T-helper 1 cell treated with Interleukin-12 subunit alpha and Interleukin-12 subunit beta and Interleukin-4 antibody, amounts not matched to agents 30 μg/mL and 1 μg/mL, for 36 hours (primary cell): Measurements from ENCODE around the gene MAZ.

Experiments used
- H3K27ac Mint-ChIP-seq: one replicate; pipeline ENCODE4 v1.8.0; 2021; ENCODE audit warnings: mild to moderate bottlenecking, mixed read lengths
- H3K27me3 Mint-ChIP-seq: one replicate; pipeline ENCODE4 v1.8.0; 2021; ENCODE audit warnings: low read depth, mixed read lengths
- H3K36me3 Mint-ChIP-seq: one replicate; pipeline ENCODE4 v1.8.0; 2021; ENCODE audit warnings: low read depth, mixed read lengths
- H3K4me1 Mint-ChIP-seq: one replicate; pipeline ENCODE4 v1.8.0; 2021; ENCODE audit warnings: low read depth, mixed read lengths
- H3K4me3 Mint-ChIP-seq: one replicate; pipeline ENCODE4 v1.8.0; 2021; ENCODE audit warnings: mild to moderate bottlenecking, moderate library complexity, mixed read lengths
- H3K9me3 Mint-ChIP-seq: one replicate; pipeline ENCODE4 v1.8.0; 2021; ENCODE audit warnings: mixed read lengths

MAZ gene

GRCh38 chr16:29841631-29842030 lies 35.3 kb downstream of the MAZ start:
- H3K27me3 Mint-ChIP-seq: no peaks in the 10 kb centered on the region
- H3K27ac Mint-ChIP-seq: no peak overlapping the region
- H3K4me1 Mint-ChIP-seq: no peaks in the 10 kb centered on the region
- no peak overlapping the region for H3K4me3 Mint-ChIP-seq
- peaks cover 35% of the 10 kb centered on the region for H3K36me3 Mint-ChIP-seq
- no peaks in the 10 kb centered on the region for H3K9me3 Mint-ChIP-seq

GRCh38 chr16:29842732-29843346 lies 36.5 kb downstream of the MAZ start:
- H3K36me3 Mint-ChIP-seq: peaks cover 30% of the 10 kb centered on the region
- H3K27me3 Mint-ChIP-seq: no peaks in the 10 kb centered on the region
- H3K27ac Mint-ChIP-seq: no peak overlapping the region
- H3K9me3 Mint-ChIP-seq: no peaks in the 10 kb centered on the region
- no peaks in the 10 kb centered on the region for H3K4me1 Mint-ChIP-seq
- no peak overlapping the region for H3K4me3 Mint-ChIP-seq

DNA sequence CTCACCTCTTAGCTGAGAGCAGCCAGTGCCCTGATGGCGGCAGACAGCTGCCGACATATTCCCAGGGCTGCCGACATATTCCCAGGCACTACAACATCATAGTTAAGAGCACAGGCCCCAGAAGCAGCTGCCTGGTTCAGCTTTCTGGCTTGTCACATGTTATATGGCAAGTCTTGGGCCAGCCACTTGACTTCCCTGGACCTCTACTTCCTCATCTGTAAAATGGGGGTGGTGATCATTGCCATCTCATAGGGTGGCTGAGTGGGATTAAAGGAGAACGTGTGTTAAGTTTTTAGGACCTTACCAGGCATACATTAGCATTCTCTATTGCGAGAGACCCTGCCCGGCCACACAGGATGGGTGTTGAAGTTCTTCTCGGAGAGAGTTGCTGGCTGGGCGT lies 37.6 kb downstream of the MAZ start:
- Mint-ChIP-seq H3K27me3 (no peaks in the 10 kb centered on the region), H3K4me1 (peaks cover 2% of the 10 kb centered on the region), H3K9me3 (no peaks in the 10 kb centered on the region), H3K4me3 (no peak overlapping the region), H3K36me3 (peaks cover 36% of the 10 kb centered on the region), H3K27ac (no peak overlapping the region)

DNA sequence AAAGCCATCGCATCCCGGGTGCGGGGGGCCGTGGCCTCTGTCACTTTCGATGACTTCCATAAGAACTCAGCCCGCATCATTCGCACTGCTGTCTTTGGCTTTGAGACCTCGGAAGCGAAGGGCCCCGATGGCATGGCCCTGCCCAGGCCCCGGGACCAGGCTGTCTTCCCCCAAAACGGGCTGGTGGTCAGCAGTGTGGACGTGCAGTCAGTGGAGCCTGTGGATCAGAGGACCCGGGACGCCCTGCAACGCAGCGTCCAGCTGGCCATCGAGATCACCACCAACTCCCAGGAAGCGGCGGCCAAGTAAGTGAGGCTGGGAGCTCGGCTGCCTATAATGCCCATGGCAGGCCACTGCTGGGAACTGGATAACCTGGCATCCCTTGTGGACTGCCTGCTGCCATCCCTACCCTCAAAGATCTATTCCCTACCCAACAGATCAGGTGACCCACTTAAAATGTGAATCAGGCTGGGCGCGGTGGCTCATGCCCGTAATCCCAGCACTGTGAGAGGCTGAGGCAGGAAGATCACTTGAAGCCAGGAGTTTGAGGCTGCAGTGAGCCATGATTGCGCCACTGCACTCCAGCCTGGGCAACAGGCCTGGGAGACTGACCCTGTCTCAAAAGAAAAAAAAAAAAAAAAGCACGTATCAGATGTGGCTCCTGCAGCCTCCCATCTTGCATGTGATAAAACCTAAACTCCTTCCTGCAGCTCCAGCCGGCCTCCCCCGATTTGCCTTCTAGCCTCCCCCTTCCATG lies 38.4 kb downstream of the MAZ start:
- Mint-ChIP-seq H3K9me3 (no peaks in the 10 kb centered on the region), H3K4me1 (peaks cover 2% of the 10 kb centered on the region), H3K4me3 (no peak overlapping the region), H3K27me3 (no peaks in the 10 kb centered on the region), H3K36me3 (peaks cover 32% of the 10 kb centered on the region), H3K27ac (no peak overlapping the region)

DNA sequence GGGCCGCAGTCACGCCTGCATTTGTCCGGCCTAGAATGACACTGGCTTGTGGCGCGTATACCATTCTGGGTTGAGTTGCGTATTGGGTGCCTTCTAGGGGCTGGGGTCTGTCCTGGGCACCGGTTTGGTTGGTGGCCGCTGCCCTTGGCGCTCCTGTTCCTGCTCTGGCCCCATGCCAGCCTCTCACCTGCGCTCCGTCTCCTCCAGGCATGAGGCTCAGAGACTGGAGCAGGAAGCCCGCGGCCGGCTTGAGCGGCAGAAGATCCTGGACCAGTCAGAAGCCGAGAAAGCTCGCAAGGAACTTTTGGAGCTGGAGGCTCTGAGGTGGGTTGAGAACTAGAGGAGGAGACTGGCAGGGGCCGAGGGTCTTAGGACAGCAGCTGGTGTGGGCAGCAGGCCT lies 39.3 kb downstream of the MAZ start:
- peaks cover 2% of the 10 kb centered on the region for H3K4me1 Mint-ChIP-seq
- no peak overlapping the region for H3K4me3 Mint-ChIP-seq
- H3K27ac Mint-ChIP-seq: no peak overlapping the region
- H3K9me3 Mint-ChIP-seq: no peaks in the 10 kb centered on the region
- peaks cover 33% of the 10 kb centered on the region for H3K36me3 Mint-ChIP-seq
- no peaks in the 10 kb centered on the region for H3K27me3 Mint-ChIP-seq

DNA sequence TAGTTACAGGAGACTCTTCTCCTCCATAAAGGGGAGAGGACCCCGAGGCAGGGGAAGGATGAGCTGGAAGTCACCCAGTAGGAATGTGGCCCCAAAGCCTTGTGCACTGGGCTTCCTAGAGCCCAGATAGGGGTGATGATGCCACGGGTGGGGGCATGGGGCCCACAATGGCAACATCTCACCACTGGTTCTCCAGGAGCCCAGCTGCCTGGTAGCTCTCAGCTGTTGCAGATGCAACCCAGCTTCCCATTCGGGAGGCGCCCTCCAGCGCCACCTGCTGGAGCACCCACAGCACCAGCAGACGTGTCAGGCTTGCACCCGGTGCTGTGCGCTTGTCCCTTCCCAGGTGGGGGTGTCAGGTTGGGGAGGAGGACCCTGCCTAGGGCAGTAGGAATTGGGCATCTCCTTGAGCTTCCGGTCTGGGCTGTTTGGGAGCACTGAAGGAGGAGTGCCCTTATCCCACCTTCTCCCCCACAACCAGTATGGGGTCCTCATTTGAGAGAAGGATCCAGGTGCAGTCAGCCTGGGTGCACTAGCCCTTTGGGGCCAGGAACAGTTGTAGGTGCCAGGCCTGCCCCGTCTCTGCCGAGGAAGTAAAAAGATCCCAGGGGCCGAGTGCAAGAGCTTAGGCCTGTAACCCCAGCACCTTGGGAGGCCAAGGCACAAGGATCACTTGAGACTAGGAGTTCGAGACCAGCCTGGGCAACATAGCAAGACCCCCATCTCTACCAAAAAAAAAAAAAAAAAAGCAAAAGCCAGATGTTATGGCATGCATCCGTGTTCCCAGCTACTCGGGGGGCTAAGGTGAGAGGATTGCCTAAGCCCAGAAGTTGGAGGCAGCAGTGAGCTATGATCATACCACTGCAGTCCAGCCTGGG lies 42.3 kb downstream of the MAZ start:
- Mint-ChIP-seq H3K27ac (peak overlapping the region; percentile 41), H3K36me3 (peaks cover 33% of the 10 kb centered on the region), H3K27me3 (no peaks in the 10 kb centered on the region), H3K4me3 (no peak overlapping the region), H3K4me1 (peaks cover 2% of the 10 kb centered on the region), H3K9me3 (no peaks in the 10 kb centered on the region)

GRCh38 chr16:29849505-29849904 lies 43.2 kb downstream of the MAZ start:
- Mint-ChIP-seq H3K9me3 (no peaks in the 10 kb centered on the region), H3K27me3 (no peaks in the 10 kb centered on the region), H3K27ac (no peak overlapping the region), H3K36me3 (peaks cover 30% of the 10 kb centered on the region), H3K4me3 (no peak overlapping the region), H3K4me1 (peaks cover 2% of the 10 kb centered on the region)

- peaks cover 23% of the 10 kb centered on the region for H3K36me3 Mint-ChIP-seq
- H3K27ac Mint-ChIP-seq: no peak overlapping the region
- H3K4me3 Mint-ChIP-seq: no peak overlapping the region
- H3K9me3 Mint-ChIP-seq: no peaks in the 10 kb centered on the region
- H3K4me1 Mint-ChIP-seq: peaks cover 4% of the 10 kb centered on the region
- H3K27me3 Mint-ChIP-seq: no peaks in the 10 kb centered on the region
Measured at GRCh38 chr16:29850998-29851397, 44.7 kb downstream of the MAZ start.

DNA sequence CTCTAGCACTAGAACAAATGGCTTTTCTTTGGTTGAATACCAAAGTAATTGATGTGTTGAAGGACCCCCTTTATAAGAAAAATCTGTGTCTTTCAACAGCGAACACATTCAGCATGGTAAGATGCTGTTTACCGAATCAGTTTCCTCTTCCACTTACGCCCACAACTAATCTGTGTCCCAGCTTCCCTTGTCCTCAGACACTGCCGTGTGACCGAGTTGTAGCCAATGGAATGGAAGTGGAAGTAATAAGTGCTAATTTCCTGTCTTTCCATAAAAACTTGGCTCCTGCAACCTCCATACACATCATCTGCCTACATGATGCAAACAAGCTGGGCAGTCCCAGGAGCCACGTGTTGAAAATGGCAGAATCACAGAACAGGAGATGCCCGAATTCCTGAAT lies 46.3 kb downstream of the MAZ start:
- Mint-ChIP-seq H3K36me3 (peaks cover 19% of the 10 kb centered on the region), H3K4me1 (peaks cover 4% of the 10 kb centered on the region), H3K4me3 (no peak overlapping the region), H3K9me3 (no peaks in the 10 kb centered on the region), H3K27me3 (no peaks in the 10 kb centered on the region), H3K27ac (no peak overlapping the region)

- Mint-ChIP-seq H3K27me3 (no peaks in the 10 kb centered on the region), H3K27ac (no peak overlapping the region), H3K4me1 (peaks cover 2% of the 10 kb centered on the region), H3K9me3 (no peaks in the 10 kb centered on the region), H3K4me3 (no peak overlapping the region), H3K36me3 (peaks cover 17% of the 10 kb centered on the region)
Measured at GRCh38 chr16:29854520-29855100, 48.3 kb downstream of the MAZ start.

GRCh38 chr16:29857133-29857760 lies 50.9 kb downstream of the MAZ start:
- no peak overlapping the region for H3K4me3 Mint-ChIP-seq
- no peaks in the 10 kb centered on the region for H3K27me3 Mint-ChIP-seq
- H3K36me3 Mint-ChIP-seq: peaks cover 19% of the 10 kb centered on the region
- peaks cover 8% of the 10 kb centered on the region for H3K4me1 Mint-ChIP-seq
- H3K27ac Mint-ChIP-seq: no peak overlapping the region
- H3K9me3 Mint-ChIP-seq: no peaks in the 10 kb centered on the region

DNA sequence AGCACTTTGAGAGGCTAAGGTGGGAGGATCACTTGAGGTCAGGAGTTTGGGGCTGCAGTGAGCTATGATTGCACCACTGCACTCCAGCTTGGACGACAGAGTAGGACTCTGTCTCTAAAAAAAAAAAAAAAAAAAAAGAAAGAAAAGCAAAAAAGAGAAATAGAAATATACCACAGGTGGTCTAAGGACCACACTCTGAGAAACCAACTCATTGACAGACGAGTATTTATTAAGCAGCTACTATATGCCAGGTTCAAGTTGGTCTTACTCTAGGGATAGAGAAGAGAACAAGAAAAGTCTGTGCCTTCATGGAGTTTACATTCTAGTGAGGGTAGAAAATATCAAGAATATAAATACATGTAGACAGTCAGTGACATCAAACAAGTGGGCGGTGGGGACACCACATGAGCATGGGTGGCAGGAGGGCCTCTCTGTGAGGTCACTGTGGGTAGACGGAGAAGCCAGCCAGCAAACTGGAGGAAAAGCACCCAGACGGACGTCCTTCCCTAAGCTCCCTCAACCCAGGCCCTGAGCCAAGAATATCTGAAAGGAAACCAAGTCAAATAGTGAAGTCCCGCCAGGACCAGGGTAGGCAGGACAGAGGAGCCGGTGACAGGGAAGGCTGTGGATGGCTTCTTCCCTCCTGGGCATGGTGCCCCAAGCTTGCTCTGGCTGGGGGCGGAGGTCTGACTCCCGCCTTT lies 52.0 kb downstream of the MAZ start:
- Mint-ChIP-seq H3K27ac (no peak overlapping the region), H3K36me3 (peaks cover 19% of the 10 kb centered on the region), H3K9me3 (no peaks in the 10 kb centered on the region), H3K4me1 (peaks cover 8% of the 10 kb centered on the region), H3K27me3 (no peaks in the 10 kb centered on the region), H3K4me3 (no peak overlapping the region)

- Mint-ChIP-seq H3K27me3 (no peaks in the 10 kb centered on the region), H3K4me3 (no peak overlapping the region), H3K9me3 (no peaks in the 10 kb centered on the region), H3K4me1 (peaks cover 12% of the 10 kb centered on the region), H3K36me3 (peaks cover 19% of the 10 kb centered on the region), H3K27ac (no peak overlapping the region)
Measured at GRCh38 chr16:29858974-29859373, 52.6 kb downstream of the MAZ start.

GRCh38 chr16:29860218-29860617 lies 53.9 kb downstream of the MAZ start:
- peaks cover 10% of the 10 kb centered on the region for H3K4me1 Mint-ChIP-seq
- peaks cover 19% of the 10 kb centered on the region for H3K36me3 Mint-ChIP-seq
- H3K27ac Mint-ChIP-seq: no peak overlapping the region
- H3K4me3 Mint-ChIP-seq: peak overlapping the region; percentile 98
- H3K9me3 Mint-ChIP-seq: no peaks in the 10 kb centered on the region
- H3K27me3 Mint-ChIP-seq: no peaks in the 10 kb centered on the region
